Upper lobe of left lung (tissue), 6 donors: ENCODE measurements around the gene C6orf47. TPM values are rescaled to one million over a fixed set of nuclear protein-coding genes. Genes with fewer than 3 reads are reported as not detected.

Source experiments
- ATAC-seq, 2 donors: fragments of 200-7000 bp; cut with Tn5 transposase; one replicate each; pipeline ENCODE4 v1.9.1; 2022; ENCODE audit warnings: mild to moderate bottlenecking in 2 of 2, moderate library complexity in 2 of 2; ENCODE audit not compliant: low FRiP score in 2 of 2
- DNase-seq, 2 donors: peaks; one replicate each; pipeline ENCODE4 v3.0.0-alpha.2; 2019 to 2020
- H3K27ac ChIP-seq, 4 donors: fragments of 200-600 bp; sonication (generic); one replicate each; pipeline ENCODE4 v1.5.1; 2016 to 2019
- H3K27me3 ChIP-seq, 4 donors: fragments of 200-600 bp; sonication (generic); one replicate each; pipeline ENCODE4 v1.5.1; 2017 to 2019
- H3K36me3 ChIP-seq, 4 donors: fragments of 200-600 bp; sonication (generic); one replicate each; pipeline ENCODE4 v1.5.1; 2016 to 2019
- H3K4me1 ChIP-seq, 4 donors: fragments of 200-600 bp; sonication (generic); one replicate each; pipeline ENCODE4 v1.5.1; 2018 to 2019
- H3K4me3 ChIP-seq, 4 donors: fragments of 200-600 bp; sonication (generic); one replicate each; pipeline ENCODE4 v1.5.1; 2017 to 2019; ENCODE audit warnings: mild to moderate bottlenecking in 2 of 4, moderate library complexity in 1 of 4
- H3K9me3 ChIP-seq, 4 donors: fragments of 200-600 bp; sonication (generic); one replicate each; pipeline ENCODE4 v1.5.1; 2018 to 2019
- CTCF ChIP-seq, 6 experiments: fragments of 450-650 bp in 4 of 6; fragments of 200-600 bp in 2 of 6; sonication (generic) in 2 of 6; IDR thresholded peaks; one replicate each; pipeline ENCODE4 v1.5.1; 2016 to 2019; ENCODE audit warnings: antibody characterized with exemption in 6 of 6
- EP300 ChIP-seq, 4 donors: sonication (generic); formaldehyde crosslinking; IDR thresholded peaks; one replicate each; pipeline ENCODE4 v1.5.1; 2017; ENCODE audit warnings: antibody characterized with exemption in 4 of 4, control low read depth in 2 of 4
- POLR2A ChIP-seq, 4 donors: fragments of 450-650 bp; IDR thresholded peaks; one replicate each; pipeline ENCODE4 v1.5.1; 2016 to 2017; ENCODE audit warnings: antibody characterized with exemption in 4 of 4, mild to moderate bottlenecking in 2 of 4
- POLR2AphosphoS5 ChIP-seq, 2 donors: sonication (generic); formaldehyde crosslinking; IDR thresholded peaks; one replicate each; pipeline ENCODE4 v1.5.1; 2017; ENCODE audit warnings: antibody characterized with exemption in 2 of 2
- WGBS, 2 donors: methylation state at CpG; one replicate each; pipeline ENCODE4 v1.1.5; 2017 to 2018; 5-methylcytosine and 5-hydroxymethylcytosine counted together
- total RNA-seq, 6 donors: library from RNA; depleted of rRNA in 4 of 6; stranded (reverse); fragments of >200 nt in 4 of 6; gene quantifications; one replicate each; pipeline versions ENCODE4 v1.1.0 to v1.2.1, GENCODE V29; 2016 to 2021
- donor health status: DM: no; HTN: no; CAD: no; lungs with moderate emphysema.
- donor health status: DM: no; HTN: yes; CAD: no; lungs with severe emphysema.

C6orf47 gene
- total RNA-seq, 6 donors from 2014 or later, result 25.0 to 30.1 (median 28.4) TPM

- H3K4me1 ChIP-seq, result peaks cover 7 to 12% (median 11%) of the 10 kb centered on the region in 4 donors
- peaks cover 70 to 91% (median 87%) of the 10 kb centered on the region in 4 donors for H3K36me3 ChIP-seq
- no peak for ATAC-seq
- H3K9me3 ChIP-seq, result no peaks in the 10 kb centered on the region
- no peak overlapping the region for H3K4me3 ChIP-seq
- peak in 1 of 2 donors; percentile 50 for DNase-seq
- WGBS, 2 donors, result 89 to 96% methylated on average over 8 to 10 of the region's 10 CpGs
- no peak for TF ChIP-seq CTCF (IDR thresholded peaks at IDR 0.05)
- no peak for TF ChIP-seq EP300 (IDR thresholded peaks at IDR 0.05)
- no peak for TF ChIP-seq POLR2AphosphoS5 (IDR thresholded peaks at IDR 0.05)
- no peaks in the 10 kb centered on the region for H3K27me3 ChIP-seq
- no peak overlapping the region for H3K27ac ChIP-seq
These were observed 33.6 kb downstream of the C6orf47 start for GRCh38 chr6:31626952-31627351.

- no peak overlapping the region for H3K4me3 ChIP-seq
- H3K36me3 ChIP-seq, result peaks cover 50 to 62% (median 59%) of the 10 kb centered on the region in 4 donors
- WGBS, 2 donors, result 88 to 90% methylated on average over 9 to 10 of the region's 10 CpGs
- peaks cover 15 to 27% (median 18%) of the 10 kb centered on the region in 4 donors for H3K4me1 ChIP-seq
- ATAC-seq (no peak), DNase-seq (peak in 1 of 2 donors; percentile 55)
- H3K9me3 ChIP-seq, result no peaks in the 10 kb centered on the region
- no peak for TF ChIP-seq POLR2AphosphoS5 (IDR thresholded peaks at IDR 0.05)
- no peak for TF ChIP-seq EP300 (IDR thresholded peaks at IDR 0.05)
- no peak for TF ChIP-seq POLR2A (IDR thresholded peaks at IDR 0.05)
- no peak for TF ChIP-seq CTCF (IDR thresholded peaks at IDR 0.05)
- no peak overlapping the region for H3K27ac ChIP-seq
- no peaks in the 10 kb centered on the region for H3K27me3 ChIP-seq
These were observed 36.5 kb downstream of the C6orf47 start for GRCh38 chr6:31624070-31624469.

GRCh38 chr6:31622684-31623091 is 37.9 kb downstream of the C6orf47 start:
- DNase-seq (peak in 1 of 2 donors; percentile 57), ATAC-seq (no peak)
- no peak for TF ChIP-seq CTCF (IDR thresholded peaks at IDR 0.05)
- no peak for TF ChIP-seq POLR2A (IDR thresholded peaks at IDR 0.05)
- no peak for TF ChIP-seq POLR2AphosphoS5 (IDR thresholded peaks at IDR 0.05)
- no peak for TF ChIP-seq EP300 (IDR thresholded peaks at IDR 0.05)
- Histone ChIP-seq H3K4me3 (peak overlapping the region in 1 of 4 donors; percentile 82), H3K4me1 (peaks cover 15 to 27% (median 18%) of the 10 kb centered on the region in 4 donors), H3K27ac (peak overlapping the region in 3 of 4 donors; percentile 97 to 100 (median 97)), H3K27me3 (no peaks in the 10 kb centered on the region), H3K36me3 (peaks cover 42 to 48% (median 45%) of the 10 kb centered on the region in 4 donors), H3K9me3 (no peaks in the 10 kb centered on the region)
- 47 to 77% methylated on average over 10 of the region's 10 CpGs for WGBS, 2 donors

- no peaks in the 10 kb centered on the region for H3K27me3 ChIP-seq
- 28 to 40% methylated on average over 4 of the region's 4 CpGs for WGBS, 2 donors
- H3K36me3 ChIP-seq, result peaks cover 35 to 42% (median 38%) of the 10 kb centered on the region in 4 donors
- peak overlapping the region in 3 of 4 donors; percentile 79 to 92 (median 82) for H3K4me3 ChIP-seq
- ATAC-seq (no peak), DNase-seq (no peak)
- peak overlapping the region; percentile 97 to 100 (median 98) for H3K27ac ChIP-seq
- TF ChIP-seq POLR2A (IDR thresholded peaks at IDR 0.05) (no peak), POLR2AphosphoS5 (IDR thresholded peaks at IDR 0.05) (no peak), CTCF (IDR thresholded peaks at IDR 0.05) (no peak), EP300 (IDR thresholded peaks at IDR 0.05) (no peak)
- H3K9me3 ChIP-seq, result no peaks in the 10 kb centered on the region
- H3K4me1 ChIP-seq, result peaks cover 15 to 27% (median 18%) of the 10 kb centered on the region in 4 donors
These were observed 38.6 kb downstream of the C6orf47 start for GRCh38 chr6:31621991-31622390.
